GM23338 (cell line): ENCODE results near the gene ARMH4. TPM values are rescaled to one million over a fixed set of nuclear protein-coding genes. Genes with fewer than 3 reads are reported as not detected.

Experiments
- ATAC-seq: fragments of 200-7000 bp; cut with Tn5 transposase; 3 replicates; pipeline ENCODE4 v1.9.1; 2020
- DNase-seq: peaks from one replicate; pipeline ENCODE4 v3.0.0-alpha.2; 2015; ENCODE audit warnings: low spot score
- H2AFZ ChIP-seq: fragments of 200-600 bp; sonication (generic); 2 replicates; pipeline ENCODE4 v1.8.0; 2016; ENCODE audit warnings: antibody characterized with exemption, mild to moderate bottlenecking, moderate library complexity
- H3F3A ChIP-seq: fragments of 200-600 bp; sonication (generic); replicated peaks from 2 replicates; pipeline ENCODE4 v1.8.0; 2017; ENCODE audit warnings: antibody characterized with exemption, mixed run types, low read depth
- H3K27ac ChIP-seq: fragments of 200-600 bp; sonication (generic); 2 replicates; pipeline ENCODE4 v1.6.1; 2016; ENCODE audit warnings: low read depth
- H3K27me3 ChIP-seq: fragments of 200-600 bp; sonication (generic); 2 replicates; pipeline ENCODE4 v1.8.0; 2016; ENCODE audit warnings: mild to moderate bottlenecking, mixed run types, moderate library complexity; ENCODE audit not compliant: insufficient read depth
- H3K36me3 ChIP-seq: fragments of 200-600 bp; sonication (generic); 2 replicates; pipeline ENCODE4 v1.8.0; 2016; ENCODE audit warnings: mild to moderate bottlenecking; ENCODE audit not compliant: insufficient read depth
- H3K4me1 ChIP-seq: fragments of 200-600 bp; sonication (generic); 2 replicates; pipeline ENCODE4 v1.8.0; 2016; ENCODE audit warnings: mild to moderate bottlenecking, moderate library complexity; ENCODE audit not compliant: insufficient read depth
- H3K4me2 ChIP-seq: fragments of 200-600 bp; sonication (generic); 2 replicates; pipeline ENCODE4 v1.7.1; 2017; ENCODE audit warnings: mixed run types
- H3K4me3 ChIP-seq: fragments of 200-600 bp; sonication (generic); 2 replicates; pipeline ENCODE4 v1.6.1; 2016; ENCODE audit warnings: mixed run types
- H3K79me2 ChIP-seq: fragments of 200-600 bp; sonication (generic); replicated peaks from 2 replicates; pipeline ENCODE4 v1.8.0; 2017; ENCODE audit warnings: mild to moderate bottlenecking; ENCODE audit not compliant: insufficient read depth
- H3K9me2 ChIP-seq: fragments of 200-600 bp; sonication (generic); 2 replicates; pipeline ENCODE4 v1.8.0; 2017; ENCODE audit not compliant: insufficient read depth
- H4K20me1 ChIP-seq: fragments of 200-600 bp; sonication (generic); replicated peaks from 2 replicates; pipeline ENCODE4 v1.8.0; 2017; ENCODE audit warnings: mild to moderate bottlenecking; ENCODE audit not compliant: insufficient read depth
- H3K27ac Mint-ChIP-seq: 2 replicates; pipeline ENCODE4 v1.8.0; 2020; ENCODE audit warnings: inconsistent platforms, mild to moderate bottlenecking, moderate library complexity, mixed read lengths
- H3K27me3 Mint-ChIP-seq: 3 replicates; pipeline ENCODE4 v1.8.0; 2022; ENCODE audit warnings: low read depth, mild to moderate bottlenecking, moderate library complexity, mixed read lengths, inconsistent platforms; ENCODE audit not compliant: insufficient read depth, poor library complexity
- H3K36me3 Mint-ChIP-seq: 3 replicates; pipeline ENCODE4 v1.8.0; 2021; ENCODE audit warnings: low read depth, mild to moderate bottlenecking, inconsistent platforms, moderate library complexity, mixed read lengths
- H3K4me1 Mint-ChIP-seq: 3 replicates; pipeline ENCODE4 v1.8.0; 2020; ENCODE audit warnings: mild to moderate bottlenecking, inconsistent platforms, mixed read lengths
- H3K4me3 Mint-ChIP-seq: 3 replicates; pipeline ENCODE4 v1.8.0; 2021; ENCODE audit warnings: moderate library complexity, mild to moderate bottlenecking, inconsistent platforms, mixed read lengths
- H3K9me3 Mint-ChIP-seq: 3 replicates; pipeline ENCODE4 v1.8.0; 2020; ENCODE audit warnings: moderate library complexity, mild to moderate bottlenecking, inconsistent platforms, mixed read lengths
- CREB1 ChIP-seq: fragments of 250-450 bp; sonication (Bioruptor Pico); IDR thresholded peaks from 2 replicates; pipeline ENCODE4 v1.5.0; 2020; ENCODE audit warnings: low read depth, mild to moderate bottlenecking, moderate library complexity
- EZH2phosphoT487 ChIP-seq: fragments of 200-600 bp; sonication (generic); IDR thresholded peaks from one replicate; pipeline ENCODE4 v1.8.1; 2018; ENCODE audit warnings: antibody characterized with exemption; ENCODE audit not compliant: unreplicated experiment
- NANOG ChIP-seq: IDR thresholded peaks from 2 replicates; pipeline ENCODE4 v1.6.1; 2016; ENCODE audit warnings: antibody characterized with exemption, borderline replicate concordance
- STAT1 ChIP-seq: IDR thresholded peaks from one replicate; pipeline ENCODE4 v1.6.1; 2016; ENCODE audit warnings: antibody characterized with exemption; ENCODE audit not compliant: unreplicated experiment
- ZNF331 ChIP-seq: fragments of 250-450 bp; sonication (Bioruptor Pico); IDR thresholded peaks from 2 replicates; pipeline ENCODE4 v1.5.0; 2020; ENCODE audit warnings: low read depth, mild to moderate bottlenecking, moderate library complexity
- polyA plus RNA-seq: library from polyadenylated mRNA; unstranded; fragments of >200 nt; fragmentation: Nextera tagmentation; extraction: Ambion mirVana; gene quantifications from 2 replicates; pipeline ENCODE4 v1.2.1, GENCODE V29; 2016
- total RNA-seq: library from RNA; depleted of rRNA; stranded (reverse); fragments of >200 nt; shearing (Covaris generic); gene quantifications from 2 replicates; pipeline ENCODE4 v1.2.3, GENCODE V29; 2014
- TF ChIP-seq, protein P1 (sequence below): fragments of 250-450 bp; sonication (Bioruptor Pico); IDR thresholded peaks from 2 replicates; pipeline ENCODE4 v1.5.0; 2020; ENCODE audit warnings: mild to moderate bottlenecking, moderate library complexity
- TF ChIP-seq, protein P2 (sequence below): IDR thresholded peaks from 2 replicates; pipeline ENCODE4 v1.6.1; 2016; ENCODE audit warnings: antibody characterized with exemption

The ARMH4 gene
- total and polyA plus RNA-seq, 2 experiments from 2014 or later: 15.5 to 20.2 TPM

DNA sequence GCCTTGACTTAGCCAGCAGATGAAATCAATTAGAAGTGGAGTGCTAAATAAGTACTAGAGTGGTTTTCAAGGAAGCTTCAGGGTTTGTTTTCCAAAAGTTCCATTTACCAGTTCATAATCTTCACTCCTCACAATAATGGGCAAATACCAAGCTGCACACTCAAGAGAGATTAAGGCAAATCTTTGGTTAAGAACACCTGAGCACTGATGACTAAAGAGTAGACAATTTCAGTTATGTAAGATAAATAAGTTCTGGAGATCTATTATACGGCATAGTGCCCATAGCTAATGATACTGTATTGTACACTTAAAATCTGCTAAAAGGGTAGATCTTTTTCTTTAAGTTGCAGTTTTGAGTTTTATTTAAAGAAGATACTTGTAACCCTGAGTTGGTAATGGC lies 125.0 kb downstream of the ARMH4 start:
- ATAC-seq: no peak
- Histone ChIP-seq H3K27ac (no peak overlapping the region), H4K20me1 (no peaks in the 10 kb centered on the region), H2AFZ (no peak overlapping the region), H3K36me3 (no peaks in the 10 kb centered on the region), H3K9me2 (0 out of 2 replicates have a peak, but pooled peaks cover under 1% of the 10 kb centered on the region), H3K4me2 (no peak overlapping the region), H3K4me3 (no peak overlapping the region), H3F3A (no peaks in the 10 kb centered on the region), H3K4me1 (no peaks in the 10 kb centered on the region; the same call in 1 of the 2 replicates), H3K79me2 (no peaks in the 10 kb centered on the region), H3K27me3 (no peaks in the 10 kb centered on the region)
- no peak overlapping the region for H3K27ac Mint-ChIP-seq
- TF ChIP-seq STAT1 (no peak), EZH2phosphoT487 (no peak), CREB1 (CRISPR knock-in tag) (no peak), ZNF331 (no peak), NANOG (no peak)
- TF ChIP-seq, protein P1, sequence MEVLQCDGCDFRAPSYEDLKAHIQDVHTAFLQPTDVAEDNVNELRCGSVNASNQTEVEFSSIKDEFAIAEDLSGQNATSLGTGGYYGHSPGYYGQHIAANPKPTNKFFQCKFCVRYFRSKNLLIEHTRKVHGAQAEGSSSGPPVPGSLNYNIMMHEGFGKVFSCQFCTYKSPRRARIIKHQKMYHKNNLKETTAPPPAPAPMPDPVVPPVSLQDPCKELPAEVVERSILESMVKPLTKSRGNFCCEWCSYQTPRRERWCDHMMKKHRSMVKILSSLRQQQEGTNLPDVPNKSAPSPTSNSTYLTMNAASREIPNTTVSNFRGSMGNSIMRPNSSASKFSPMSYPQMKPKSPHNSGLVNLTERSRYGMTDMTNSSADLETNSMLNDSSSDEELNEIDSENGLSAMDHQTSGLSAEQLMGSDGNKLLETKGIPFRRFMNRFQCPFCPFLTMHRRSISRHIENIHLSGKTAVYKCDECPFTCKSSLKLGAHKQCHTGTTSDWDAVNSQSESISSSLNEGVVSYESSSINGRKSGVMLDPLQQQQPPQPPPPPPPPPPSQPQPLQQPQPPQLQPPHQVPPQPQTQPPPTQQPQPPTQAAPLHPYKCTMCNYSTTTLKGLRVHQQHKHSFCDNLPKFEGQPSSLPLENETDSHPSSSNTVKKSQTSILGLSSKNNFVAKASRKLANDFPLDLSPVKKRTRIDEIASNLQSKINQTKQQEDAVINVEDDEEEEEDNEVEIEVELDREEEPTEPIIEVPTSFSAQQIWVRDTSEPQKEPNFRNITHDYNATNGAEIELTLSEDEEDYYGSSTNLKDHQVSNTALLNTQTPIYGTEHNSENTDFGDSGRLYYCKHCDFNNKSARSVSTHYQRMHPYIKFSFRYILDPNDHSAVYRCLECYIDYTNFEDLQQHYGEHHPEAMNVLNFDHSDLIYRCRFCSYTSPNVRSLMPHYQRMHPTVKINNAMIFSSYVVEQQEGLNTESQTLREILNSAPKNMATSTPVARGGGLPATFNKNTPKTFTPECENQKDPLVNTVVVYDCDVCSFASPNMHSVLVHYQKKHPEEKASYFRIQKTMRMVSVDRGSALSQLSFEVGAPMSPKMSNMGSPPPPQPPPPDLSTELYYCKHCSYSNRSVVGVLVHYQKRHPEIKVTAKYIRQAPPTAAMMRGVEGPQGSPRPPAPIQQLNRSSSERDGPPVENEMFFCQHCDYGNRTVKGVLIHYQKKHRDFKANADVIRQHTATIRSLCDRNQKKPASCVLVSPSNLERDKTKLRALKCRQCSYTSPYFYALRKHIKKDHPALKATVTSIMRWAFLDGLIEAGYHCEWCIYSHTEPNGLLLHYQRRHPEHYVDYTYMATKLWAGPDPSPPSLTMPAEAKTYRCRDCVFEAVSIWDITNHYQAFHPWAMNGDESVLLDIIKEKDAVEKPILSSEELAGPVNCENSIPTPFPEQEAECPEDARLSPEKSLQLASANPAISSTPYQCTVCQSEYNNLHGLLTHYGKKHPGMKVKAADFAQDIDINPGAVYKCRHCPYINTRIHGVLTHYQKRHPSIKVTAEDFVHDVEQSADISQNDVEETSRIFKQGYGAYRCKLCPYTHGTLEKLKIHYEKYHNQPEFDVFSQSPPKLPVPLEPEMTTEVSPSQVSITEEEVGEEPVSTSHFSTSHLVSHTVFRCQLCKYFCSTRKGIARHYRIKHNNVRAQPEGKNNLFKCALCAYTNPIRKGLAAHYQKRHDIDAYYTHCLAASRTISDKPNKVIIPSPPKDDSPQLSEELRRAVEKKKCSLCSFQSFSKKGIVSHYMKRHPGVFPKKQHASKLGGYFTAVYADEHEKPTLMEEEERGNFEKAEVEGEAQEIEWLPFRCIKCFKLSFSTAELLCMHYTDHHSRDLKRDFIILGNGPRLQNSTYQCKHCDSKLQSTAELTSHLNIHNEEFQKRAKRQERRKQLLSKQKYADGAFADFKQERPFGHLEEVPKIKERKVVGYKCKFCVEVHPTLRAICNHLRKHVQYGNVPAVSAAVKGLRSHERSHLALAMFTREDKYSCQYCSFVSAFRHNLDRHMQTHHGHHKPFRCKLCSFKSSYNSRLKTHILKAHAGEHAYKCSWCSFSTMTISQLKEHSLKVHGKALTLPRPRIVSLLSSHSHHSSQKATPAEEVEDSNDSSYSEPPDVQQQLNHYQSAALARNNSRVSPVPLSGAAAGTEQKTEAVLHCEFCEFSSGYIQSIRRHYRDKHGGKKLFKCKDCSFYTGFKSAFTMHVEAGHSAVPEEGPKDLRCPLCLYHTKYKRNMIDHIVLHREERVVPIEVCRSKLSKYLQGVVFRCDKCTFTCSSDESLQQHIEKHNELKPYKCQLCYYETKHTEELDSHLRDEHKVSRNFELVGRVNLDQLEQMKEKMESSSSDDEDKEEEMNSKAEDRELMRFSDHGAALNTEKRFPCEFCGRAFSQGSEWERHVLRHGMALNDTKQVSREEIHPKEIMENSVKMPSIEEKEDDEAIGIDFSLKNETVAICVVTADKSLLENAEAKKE: no peak
- TF ChIP-seq, protein P2, sequence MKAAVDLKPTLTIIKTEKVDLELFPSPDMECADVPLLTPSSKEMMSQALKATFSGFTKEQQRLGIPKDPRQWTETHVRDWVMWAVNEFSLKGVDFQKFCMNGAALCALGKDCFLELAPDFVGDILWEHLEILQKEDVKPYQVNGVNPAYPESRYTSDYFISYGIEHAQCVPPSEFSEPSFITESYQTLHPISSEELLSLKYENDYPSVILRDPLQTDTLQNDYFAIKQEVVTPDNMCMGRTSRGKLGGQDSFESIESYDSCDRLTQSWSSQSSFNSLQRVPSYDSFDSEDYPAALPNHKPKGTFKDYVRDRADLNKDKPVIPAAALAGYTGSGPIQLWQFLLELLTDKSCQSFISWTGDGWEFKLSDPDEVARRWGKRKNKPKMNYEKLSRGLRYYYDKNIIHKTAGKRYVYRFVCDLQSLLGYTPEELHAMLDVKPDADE: no peak
- H3K4me1 Mint-ChIP-seq: peaks cover 3% of the 10 kb centered on the region; the same call in 1 of the 3 replicates
- no peaks in the 10 kb centered on the region for H3K9me3 Mint-ChIP-seq
- no peak overlapping the region for H3K4me3 Mint-ChIP-seq
- H3K27me3 Mint-ChIP-seq: no peaks in the 10 kb centered on the region
- H3K36me3 Mint-ChIP-seq: no peaks in the 10 kb centered on the region
- DNase-seq: no peak
